SU-DHL-6 (cell line): ENCODE data around the gene MACROH2A2.

ENCODE experiments used
- H2AFZ ChIP-seq: fragments of 200-600 bp; sonication (generic); 2 replicates; pipeline ENCODE4 v1.6.1; 2014; ENCODE audit warnings: low read depth, mild to moderate bottlenecking, moderate library complexity, mixed read lengths, antibody characterized with exemption, low read length; ENCODE audit not compliant: severe bottlenecking
- H3F3A ChIP-seq: fragments of 200-600 bp; shearing (Covaris generic); 2 replicates; pipeline ENCODE4 v1.6.0; 2016; ENCODE audit warnings: antibody characterized with exemption, mild to moderate bottlenecking; ENCODE audit not compliant: insufficient read depth
- H3K27ac ChIP-seq: fragments of 200-600 bp; sonication (generic); 2 replicates; pipeline ENCODE4 v1.5.1; 2016; ENCODE audit warnings: low read depth, mild to moderate bottlenecking, low read length, moderate library complexity, mixed read lengths
- H3K27me3 ChIP-seq: fragments of 200-600 bp; sonication (generic), shearing (Covaris generic); 2 replicates; pipeline ENCODE4 v1.6.0; 2014; ENCODE audit warnings: mild to moderate bottlenecking, low read length
- H3K36me3 ChIP-seq: fragments of 200-600 bp; sonication (generic); 2 replicates; pipeline ENCODE4 v1.6.1; 2014; ENCODE audit warnings: mild to moderate bottlenecking, low read length, mixed read lengths
- H3K4me2 ChIP-seq: fragments of 300-600, 200-600 bp; shearing (Covaris generic), sonication (generic); 2 replicates; pipeline ENCODE4 v1.6.0; 2014; ENCODE audit warnings: low read length, low read depth, mild to moderate bottlenecking; ENCODE audit not compliant: poor library complexity, severe bottlenecking
- H3K4me3 ChIP-seq: fragments of 200-600 bp; sonication (generic); 2 replicates; pipeline ENCODE4 v1.5.1; 2014; ENCODE audit warnings: antibody characterized with exemption, low read length, mild to moderate bottlenecking, mixed read lengths; ENCODE audit not compliant: insufficient read depth, poor library complexity, severe bottlenecking
- H3K79me2 ChIP-seq: fragments of 200-600 bp; sonication (generic); 2 replicates; pipeline ENCODE4 v1.6.1; 2014; ENCODE audit warnings: mild to moderate bottlenecking, low read length, moderate library complexity; ENCODE audit not compliant: insufficient read depth
- H3K9ac ChIP-seq: fragments of 200-600 bp; sonication (generic); 2 replicates; pipeline ENCODE4 v1.7.0; 2014; ENCODE audit warnings: mild to moderate bottlenecking, low read length
- H3K9me2 ChIP-seq: fragments of 200-600 bp; sonication (generic); replicated peaks from 2 replicates; pipeline ENCODE4 v1.6.1; 2014; ENCODE audit warnings: low read length; ENCODE audit not compliant: insufficient read depth
- H3K9me3 ChIP-seq: fragments of 200-600 bp; sonication (generic); 2 replicates; pipeline ENCODE4 v1.6.1; 2014; ENCODE audit warnings: low read length, mixed read lengths; ENCODE audit not compliant: insufficient read depth
- H4K20me1 ChIP-seq: fragments of 200-600 bp; sonication (generic); 2 replicates; pipeline ENCODE4 v1.6.1; 2014; ENCODE audit warnings: low read depth, mild to moderate bottlenecking, antibody characterized with exemption, low read length, moderate library complexity, mixed read lengths
- EZH2phosphoT487 ChIP-seq: fragments of 200-600 bp; sonication (generic), shearing (Covaris generic); conservative IDR thresholded peaks from 2 replicates; pipeline ENCODE4 v1.6.1; 2018; ENCODE audit warnings: mild to moderate bottlenecking, antibody characterized with exemption, low read length, moderate library complexity, mixed read lengths
- TF ChIP-seq, protein P1 (sequence below): fragments of 200-600 bp; sonication (generic); IDR thresholded peaks from one replicate; pipeline ENCODE4 v1.5.1; 2017; ENCODE audit warnings: antibody characterized with exemption, mild to moderate bottlenecking, low read length, moderate library complexity; ENCODE audit not compliant: insufficient read depth, poor library complexity, severe bottlenecking

The MACROH2A2 gene

DNA sequence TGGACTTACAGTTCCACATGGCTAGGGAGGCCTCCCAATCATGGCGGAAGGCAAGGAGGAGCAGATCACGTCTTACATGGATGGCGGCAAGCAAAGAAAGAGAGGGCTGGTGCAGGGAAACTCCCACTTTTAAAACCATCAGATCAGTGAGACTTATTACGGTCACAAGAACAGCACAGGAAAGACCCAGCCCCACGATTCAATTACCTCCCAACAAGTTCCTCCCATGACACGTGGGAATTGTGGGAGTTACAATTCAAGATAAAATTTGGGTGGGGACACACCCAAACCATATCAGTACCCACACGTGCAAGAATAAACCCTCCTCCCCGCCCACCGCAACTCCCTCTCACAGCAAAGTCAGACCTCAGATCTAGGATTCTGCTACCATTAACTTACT lies 84.5 kb downstream of the MACROH2A2 start:
- H3K4me3 ChIP-seq, result no peak overlapping the region
- no peak overlapping the region for H3K4me2 ChIP-seq
- H3K36me3 ChIP-seq, result no peaks in the 10 kb centered on the region
- no peak overlapping the region for H3K27ac ChIP-seq
- H3K9me2 ChIP-seq, result no peaks in the 10 kb centered on the region
- TF ChIP-seq, protein P1, sequence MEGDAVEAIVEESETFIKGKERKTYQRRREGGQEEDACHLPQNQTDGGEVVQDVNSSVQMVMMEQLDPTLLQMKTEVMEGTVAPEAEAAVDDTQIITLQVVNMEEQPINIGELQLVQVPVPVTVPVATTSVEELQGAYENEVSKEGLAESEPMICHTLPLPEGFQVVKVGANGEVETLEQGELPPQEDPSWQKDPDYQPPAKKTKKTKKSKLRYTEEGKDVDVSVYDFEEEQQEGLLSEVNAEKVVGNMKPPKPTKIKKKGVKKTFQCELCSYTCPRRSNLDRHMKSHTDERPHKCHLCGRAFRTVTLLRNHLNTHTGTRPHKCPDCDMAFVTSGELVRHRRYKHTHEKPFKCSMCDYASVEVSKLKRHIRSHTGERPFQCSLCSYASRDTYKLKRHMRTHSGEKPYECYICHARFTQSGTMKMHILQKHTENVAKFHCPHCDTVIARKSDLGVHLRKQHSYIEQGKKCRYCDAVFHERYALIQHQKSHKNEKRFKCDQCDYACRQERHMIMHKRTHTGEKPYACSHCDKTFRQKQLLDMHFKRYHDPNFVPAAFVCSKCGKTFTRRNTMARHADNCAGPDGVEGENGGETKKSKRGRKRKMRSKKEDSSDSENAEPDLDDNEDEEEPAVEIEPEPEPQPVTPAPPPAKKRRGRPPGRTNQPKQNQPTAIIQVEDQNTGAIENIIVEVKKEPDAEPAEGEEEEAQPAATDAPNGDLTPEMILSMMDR, result no peak
- TF ChIP-seq EZH2phosphoT487, result no peak
- H3K27me3 ChIP-seq, result no peaks in the 10 kb centered on the region
- no peak overlapping the region for H3K9ac ChIP-seq
- H3F3A ChIP-seq, result no peaks in the 10 kb centered on the region
- H3K9me3 ChIP-seq, result no peaks in the 10 kb centered on the region
- H3K79me2 ChIP-seq, result no peaks in the 10 kb centered on the region
- no peaks in the 10 kb centered on the region for H4K20me1 ChIP-seq
- no peak overlapping the region for H2AFZ ChIP-seq

DNA sequence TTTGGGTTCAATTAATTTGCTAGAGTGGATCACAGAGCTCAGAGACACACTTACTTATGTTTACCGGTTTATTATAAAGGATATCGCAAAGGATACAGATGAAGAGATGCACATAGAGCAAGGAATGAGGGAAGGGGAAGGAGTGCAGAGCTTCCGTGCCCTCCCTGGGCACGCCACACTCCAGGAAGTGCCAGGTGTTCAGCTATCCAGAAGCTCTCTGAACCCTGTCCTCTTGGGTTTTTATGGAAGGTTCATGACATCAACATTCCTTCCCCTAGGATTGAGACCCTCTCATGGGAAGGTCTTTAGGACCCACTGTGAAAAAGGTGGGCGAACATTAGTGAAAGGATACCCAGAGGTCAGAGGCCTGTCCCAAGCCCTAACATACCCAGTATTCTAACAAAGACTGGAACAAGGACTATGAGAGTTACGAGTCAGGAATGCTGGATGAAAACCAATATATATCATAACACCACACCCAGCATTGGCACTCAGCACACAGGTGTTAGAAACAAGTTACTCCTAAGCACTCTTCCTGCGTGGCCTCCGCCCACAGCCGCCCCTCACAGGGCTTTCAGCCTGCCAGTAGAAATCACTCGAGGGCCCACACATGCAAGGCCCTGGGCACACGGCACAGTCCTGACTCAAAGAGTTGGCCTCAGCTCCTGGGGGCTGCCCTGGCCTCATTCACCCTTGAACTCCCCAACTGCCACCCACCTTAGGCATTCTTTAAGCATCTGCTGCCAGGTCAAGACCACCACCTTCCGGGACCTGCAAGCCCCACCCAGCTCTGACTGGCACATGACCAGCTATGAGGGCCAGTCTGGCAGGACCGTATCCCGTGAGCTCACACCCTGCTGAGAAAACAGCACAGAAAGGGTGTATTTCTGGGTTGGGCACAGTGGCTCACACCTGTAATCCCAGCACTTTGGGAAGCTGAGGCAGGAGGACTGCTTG lies 85.6 kb downstream of the MACROH2A2 start:
- Histone ChIP-seq H3K27ac (no peak overlapping the region), H3K9me2 (no peaks in the 10 kb centered on the region), H3F3A (no peaks in the 10 kb centered on the region), H3K9ac (no peak overlapping the region), H3K36me3 (no peaks in the 10 kb centered on the region), H3K4me3 (no peak overlapping the region), H3K27me3 (no peaks in the 10 kb centered on the region), H3K9me3 (no peaks in the 10 kb centered on the region), H4K20me1 (no peaks in the 10 kb centered on the region), H3K79me2 (0 out of 2 replicates have a peak, but pooled peaks cover under 1% of the 10 kb centered on the region), H3K4me2 (no peak overlapping the region), H2AFZ (no peak overlapping the region)
- TF ChIP-seq, protein P1, result no peak
- no peak for TF ChIP-seq EZH2phosphoT487

DNA sequence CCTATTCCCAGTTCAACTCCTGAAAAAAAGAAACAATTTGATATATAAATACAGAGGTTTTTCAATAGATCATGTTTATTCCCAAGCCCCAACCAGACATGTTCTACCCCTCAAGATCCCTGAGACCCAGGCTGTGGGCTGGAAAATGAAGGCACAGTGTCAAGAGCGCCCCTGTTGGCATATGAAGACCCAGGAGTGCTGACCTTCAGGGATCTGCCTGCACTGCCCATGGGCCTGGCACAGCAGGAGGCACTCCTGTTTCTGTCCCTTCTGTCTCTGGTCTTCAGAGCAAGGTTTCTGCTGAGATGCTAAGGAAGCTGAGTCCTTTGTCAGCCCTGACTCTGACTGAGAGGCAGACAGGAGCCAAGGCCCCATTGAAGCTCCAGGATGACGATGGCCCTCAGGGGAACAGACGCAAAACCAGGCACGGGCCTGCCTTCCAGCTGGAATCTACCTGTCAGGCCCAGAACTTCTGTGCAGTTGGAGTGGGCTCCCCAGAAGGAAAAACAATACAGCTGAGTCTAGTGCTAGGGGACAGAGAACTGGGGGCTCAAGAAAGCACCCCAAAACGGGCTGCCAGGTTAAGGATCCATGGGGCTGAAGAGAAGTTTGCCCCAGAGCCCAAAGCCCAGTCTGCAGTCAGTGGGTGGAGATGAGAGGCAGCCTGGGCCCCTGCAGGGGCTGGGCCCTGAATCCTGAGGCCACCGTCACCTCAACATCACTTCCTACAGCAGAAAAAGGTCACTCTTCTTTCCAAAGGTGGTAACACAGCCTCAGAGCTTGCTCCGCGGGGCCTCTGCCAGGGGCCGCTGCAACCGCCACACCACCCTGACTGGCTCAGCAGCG lies 86.7 kb downstream of the MACROH2A2 start:
- TF ChIP-seq, protein P1, result no peak
- TF ChIP-seq EZH2phosphoT487, result no peak

More for the DNA sequence above, 86.7 kb downstream of the MACROH2A2 start:
- no peak overlapping the region for H2AFZ ChIP-seq
- peaks cover 13% of the 10 kb centered on the region for H3K79me2 ChIP-seq
- H3K9ac ChIP-seq, result no peak overlapping the region
- H3F3A ChIP-seq, result no peaks in the 10 kb centered on the region
- H3K27me3 ChIP-seq, result no peaks in the 10 kb centered on the region
- no peak overlapping the region for H3K4me3 ChIP-seq
- no peaks in the 10 kb centered on the region for H3K9me2 ChIP-seq
- H3K27ac ChIP-seq, result no peak overlapping the region
- H3K36me3 ChIP-seq, result no peaks in the 10 kb centered on the region
- H4K20me1 ChIP-seq, result no peaks in the 10 kb centered on the region
- H3K4me2 ChIP-seq, result no peak overlapping the region
- no peaks in the 10 kb centered on the region for H3K9me3 ChIP-seq
